ENCODE measurements around the gene NUDT1.

Gene NUDT1

GRCh38 chr7:2231992-2232765 is 9.8 kb upstream of the NUDT1 start:
- ChIA-PET POLR2A (interaction anchor here (1.1 to 3.0 kb wide), 4 partner anchors 10 to 36 kb away, joined by 3 to 20 read pairs (median 4); partner anchors contain the start of genes MRM2 and NUDT1), CTCF (interaction anchor here (1.0 kb wide), 1 partner anchor 573 kb away, joined by 3 read pairs; no protein-coding TSS in a partner anchor)
- DNase-seq (ENCODE audit: extremely low spot score), result peak; percentile 39
- TF ChIP-seq ZNF384 (IDR thresholded peaks at IDR 0.05) (no peak), NFRKB (IDR thresholded peaks at IDR 0.05) (no peak), SUZ12 (IDR thresholded peaks at IDR 0.05) (no peak), FOXA1 (IDR thresholded peaks at IDR 0.05) (no peak), FOXK2 (IDR thresholded peaks at IDR 0.05) (no peak), PKNOX1 (IDR thresholded peaks at IDR 0.05) (no peak), L3MBTL2 (conservative IDR thresholded peaks at IDR 0.05) (no peak), ARNT (IDR thresholded peaks at IDR 0.05) (no peak), BHLHE40 (IDR thresholded peaks at IDR 0.05; ENCODE audit: borderline replicate concordance) (no peak), TARDBP (IDR thresholded peaks at IDR 0.05) (no peak), CTBP1 (IDR thresholded peaks at IDR 0.05; ENCODE audit: borderline replicate concordance) (no peak), SP1 (IDR thresholded peaks at IDR 0.05) (no peak), FOXM1 (IDR thresholded peaks at IDR 0.05; ENCODE audit: borderline replicate concordance) (no peak), HDGF (IDR thresholded peaks at IDR 0.05; ENCODE audit: borderline replicate concordance) (no peak)

GRCh38 chr7:2232766-2233520 is 9.1 kb upstream of the NUDT1 start, which contains the start of gene MAD1L1:
MAD1L1 (minus strand) TSS chr7:2232945; CDS start chr7:2230133, 2,812 bp downstream.
- peak; percentile 94 for DNase-seq (ENCODE audit: extremely low spot score)
- POLR2A ChIA-PET, result interaction anchor here (1.1 to 3.0 kb wide), 4 partner anchors 9 to 37 kb away, joined by 3 to 20 read pairs (median 4); partner anchors contain the start of genes MRM2 and NUDT1
- CTCF ChIA-PET, result interaction anchor here (1.0 kb wide), 1 partner anchor 573 kb away, joined by 3 read pairs; no protein-coding TSS in a partner anchor
- TF ChIP-seq TARDBP (IDR thresholded peaks at IDR 0.05) (peak; percentile 82; the same call in 1 of the 2 replicates), HDGF (IDR thresholded peaks at IDR 0.05; ENCODE audit: borderline replicate concordance) (no peak)

GRCh38 chr7:2233926-2234325 is 8.1 kb upstream of the NUDT1 start:
- CTCF ChIA-PET, result no interaction called here
- no peak for TF ChIP-seq L3MBTL2 (conservative IDR thresholded peaks at IDR 0.05)
- no peak for TF ChIP-seq CTBP1 (IDR thresholded peaks at IDR 0.05; ENCODE audit: borderline replicate concordance)
- TF ChIP-seq PKNOX1 (IDR thresholded peaks at IDR 0.05), result no peak
- no peak for TF ChIP-seq ZNF384 (IDR thresholded peaks at IDR 0.05)
- no peak for TF ChIP-seq BHLHE40 (IDR thresholded peaks at IDR 0.05; ENCODE audit: borderline replicate concordance)
- TF ChIP-seq FOXK2 (IDR thresholded peaks at IDR 0.05), result no peak
- no peak for TF ChIP-seq FOXA1 (IDR thresholded peaks at IDR 0.05)
- no peak for TF ChIP-seq SUZ12 (IDR thresholded peaks at IDR 0.05)
- no peak for TF ChIP-seq HDGF (IDR thresholded peaks at IDR 0.05; ENCODE audit: borderline replicate concordance)
- POLR2A ChIA-PET, result interaction anchor here (3.0 kb wide), 1 partner anchor 8 kb away, joined by 20 read pairs; the partner anchor contains the start of genes MRM2 and NUDT1
- no peak for DNase-seq (ENCODE audit: extremely low spot score)

GRCh38 chr7:2237109-2237602 is 4.9 kb upstream of the NUDT1 start:
- CTCF ChIA-PET, result no interaction called here

GRCh38 chr7:2239242-2239641 is 2.8 kb upstream of the NUDT1 start:
- ChIA-PET POLR2A (interaction anchor here (1.2 kb wide), 1 partner anchor 23 kb away, joined by 3 read pairs; no protein-coding TSS in a partner anchor), CTCF (no interaction called here)
- DNase-seq (ENCODE audit: extremely low spot score), result no peak
- TF ChIP-seq ARNT (IDR thresholded peaks at IDR 0.05) (no peak), PKNOX1 (IDR thresholded peaks at IDR 0.05) (no peak)

More at GRCh38 chr7:2237109-2237602, 4.9 kb upstream of the NUDT1 start:
- DNase-seq (ENCODE audit: extremely low spot score), result no peak
- POLR2A ChIA-PET, result interaction anchor here (1.3 kb wide), 1 partner anchor 116 kb away, joined by 3 read pairs; no protein-coding TSS in a partner anchor
- TF ChIP-seq SUZ12 (IDR thresholded peaks at IDR 0.05), result no peak
- no peak for TF ChIP-seq L3MBTL2 (conservative IDR thresholded peaks at IDR 0.05)
- TF ChIP-seq CTBP1 (IDR thresholded peaks at IDR 0.05; ENCODE audit: borderline replicate concordance), result no peak
- no peak for TF ChIP-seq FOXM1 (IDR thresholded peaks at IDR 0.05; ENCODE audit: borderline replicate concordance)
- TF ChIP-seq PKNOX1 (IDR thresholded peaks at IDR 0.05), result no peak

Data from HEK293T (cell line).